ENCODE data around the gene HIRIP3.
A peak's percentile ranks its signal among the peaks of the same experiment; 100 is the strongest.

- TF ChIP-seq EZH2 (IDR thresholded peaks at IDR 0.05; ENCODE audit: low read length) (no peak), CTCF (optimal IDR thresholded peaks at IDR 0.05 in 1 of 3, IDR thresholded peaks at IDR 0.05 in 1 of 3, conservative IDR thresholded peaks at IDR 0.05 in 1 of 3; ENCODE audit: extremely low read depth in 1 of 3, insufficient read depth in 2 of 3, low read length in 3 of 3) (peak; percentile 65 to 93 (median 74))
These were observed 36.8 kb upstream of the HIRIP3 start for GRCh38 chr16:30032083-30032819.
